ENCODE measurements around the gene NEK11. TPM values are rescaled to one million over a fixed set of nuclear protein-coding genes. Genes with fewer than 3 reads are reported as not detected.

Gene NEK11
- total and polyA plus RNA-seq, 8 donors: 7.9 to 22.1 (median 15.4) TPM

DNA sequence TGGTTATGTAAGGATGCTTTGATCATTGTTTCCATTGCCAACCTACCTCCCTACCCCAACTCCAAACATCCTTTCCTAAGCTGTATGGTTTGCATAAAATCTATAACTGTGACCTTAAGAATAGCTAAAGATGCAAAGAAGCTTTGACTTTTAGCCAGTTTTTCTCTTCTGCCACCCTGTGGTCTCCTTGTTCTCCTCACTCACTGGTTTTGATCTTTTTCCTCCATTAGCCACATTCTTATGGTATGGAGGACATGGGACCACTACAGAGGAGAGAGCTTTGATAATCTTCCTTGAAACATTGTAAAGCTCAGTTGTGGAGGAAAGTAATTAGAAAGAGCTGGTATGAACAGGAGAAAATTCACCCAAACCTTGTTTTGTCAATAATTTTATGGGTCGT is 115.9 kb downstream of the NEK11 start:
- DNase-seq: no peak
- Histone ChIP-seq H3K27me3 (no peaks in the 10 kb centered on the region), H3K9me3 (peaks cover 0 to 2% of the 10 kb centered on the region in 2 donors), H3K27ac (no peak overlapping the region), H3K4me3 (no peak overlapping the region), H3K4me1 (no peaks in the 10 kb centered on the region), H3K36me3 (no peaks in the 10 kb centered on the region)
- intact Hi-C loops (cut with DNase I): no loop called here
- no peak for ATAC-seq
- no peak for TF ChIP-seq CTCF (IDR thresholded peaks at IDR 0.05)

- intact Hi-C loops (cut with DNase I): no loop called here
- no peaks in the 10 kb centered on the region for H3K4me1 ChIP-seq
- peaks cover 0 to 2% of the 10 kb centered on the region in 2 donors for H3K9me3 ChIP-seq
- DNase-seq: no peak
- no peak overlapping the region for H3K4me3 ChIP-seq
- ATAC-seq: no peak
- H3K27ac ChIP-seq: no peak overlapping the region
- no peaks in the 10 kb centered on the region for H3K36me3 ChIP-seq
- no peak for TF ChIP-seq CTCF (IDR thresholded peaks at IDR 0.05)
- no peaks in the 10 kb centered on the region for H3K27me3 ChIP-seq
These were observed 117.1 kb downstream of the NEK11 start for GRCh38 chr3:131143802-131144201.

GRCh38 chr3:131147534-131147933 is 120.9 kb downstream of the NEK11 start:
- Histone ChIP-seq H3K4me3 (no peak overlapping the region), H3K9me3 (no peaks in the 10 kb centered on the region), H3K36me3 (no peaks in the 10 kb centered on the region), H3K4me1 (no peaks in the 10 kb centered on the region), H3K27ac (no peak overlapping the region), H3K27me3 (no peaks in the 10 kb centered on the region)
- intact Hi-C loops (cut with DNase I): no loop called here
- ATAC-seq (no peak), DNase-seq (no peak)
- TF ChIP-seq CTCF (IDR thresholded peaks at IDR 0.05): no peak

GRCh38 chr3:131158434-131158833 is 131.8 kb downstream of the NEK11 start:
- DNase-seq: peak in 1 of 4 donors; percentile 48
- intact Hi-C loops (cut with DNase I): no loop called here
- no peak for TF ChIP-seq CTCF (IDR thresholded peaks at IDR 0.05)
- H3K4me1 ChIP-seq: no peaks in the 10 kb centered on the region
- no peaks in the 10 kb centered on the region for H3K9me3 ChIP-seq
- ATAC-seq: no peak
- H3K4me3 ChIP-seq: no peak overlapping the region
- H3K27me3 ChIP-seq: no peaks in the 10 kb centered on the region
- H3K27ac ChIP-seq: no peak overlapping the region
- H3K36me3 ChIP-seq: no peaks in the 10 kb centered on the region

DNA sequence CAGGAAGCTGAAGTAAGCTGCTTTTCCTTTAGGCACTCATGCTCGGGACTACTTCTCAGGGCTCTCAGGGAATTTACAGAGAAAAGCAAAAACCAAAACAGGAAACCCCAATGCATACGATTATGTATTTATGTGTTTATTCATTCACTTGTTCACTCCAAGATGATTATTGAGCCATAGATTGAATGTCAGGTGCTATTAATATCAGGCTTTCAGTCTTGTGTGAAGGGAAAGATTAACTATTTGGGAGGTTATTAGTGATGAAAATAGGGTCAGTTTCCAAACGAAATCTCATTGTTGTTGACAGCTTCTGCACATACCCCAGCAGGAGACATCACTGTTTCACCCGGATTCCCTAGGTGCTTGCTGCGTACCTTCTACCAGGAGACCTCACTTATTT is 135.8 kb downstream of the NEK11 start:
- no peak overlapping the region for H3K4me3 ChIP-seq
- H3K9me3 ChIP-seq: no peaks in the 10 kb centered on the region
- intact Hi-C loops (cut with DNase I): no loop called here
- no peaks in the 10 kb centered on the region for H3K4me1 ChIP-seq
- TF ChIP-seq CTCF (IDR thresholded peaks at IDR 0.05): no peak
- no peaks in the 10 kb centered on the region for H3K27me3 ChIP-seq
- DNase-seq (no peak), ATAC-seq (no peak)
- no peaks in the 10 kb centered on the region for H3K36me3 ChIP-seq
- H3K27ac ChIP-seq: no peak overlapping the region
